Endothelial cell (in vitro differentiated cells): ENCODE measurements around the gene OTOGL. TPM values are rescaled to one million over a fixed set of nuclear protein-coding genes. Genes with fewer than 3 reads are reported as not detected.

ENCODE experiments used
- DNase-seq: peaks from one replicate; pipeline ENCODE4 v3.0.0; 2021; ENCODE audit warnings: low spot score
- H3K27ac Mint-ChIP-seq: one replicate; pipeline ENCODE4 v1.8.0; 2021; ENCODE audit warnings: mixed read lengths, inconsistent platforms; ENCODE audit not compliant: unreplicated experiment
- H3K27me3 Mint-ChIP-seq: one replicate; pipeline ENCODE4 v1.8.0; 2021; ENCODE audit warnings: mild to moderate bottlenecking, moderate library complexity, mixed read lengths, inconsistent platforms; ENCODE audit not compliant: unreplicated experiment
- H3K36me3 Mint-ChIP-seq: one replicate; pipeline ENCODE4 v1.8.0; 2021; ENCODE audit warnings: mild to moderate bottlenecking, low read depth, mixed read lengths, inconsistent platforms; ENCODE audit not compliant: unreplicated experiment
- H3K4me1 Mint-ChIP-seq: one replicate; pipeline ENCODE4 v1.8.0; 2021; ENCODE audit warnings: mild to moderate bottlenecking, mixed read lengths, inconsistent platforms; ENCODE audit not compliant: unreplicated experiment
- H3K4me3 Mint-ChIP-seq: one replicate; pipeline ENCODE4 v1.8.0; 2021; ENCODE audit warnings: mild to moderate bottlenecking, mixed read lengths, inconsistent platforms; ENCODE audit not compliant: unreplicated experiment
- H3K9me3 Mint-ChIP-seq: one replicate; pipeline ENCODE4 v1.8.0; 2021; ENCODE audit warnings: mixed read lengths, inconsistent platforms; ENCODE audit not compliant: unreplicated experiment
- CTCF ChIP-seq: fragments of 200-600 bp; sonication (generic); IDR thresholded peaks from one replicate; pipeline ENCODE4 v1.5.0; 2021; ENCODE audit warnings: antibody characterized with exemption; ENCODE audit not compliant: unreplicated experiment
- total RNA-seq: library from RNA; stranded (reverse); fragmentation: NEBNext Ultra II Directional; extraction: Animal tissue kit (Norgen Biotek cat#: 25700); gene quantifications from one replicate; pipeline ENCODE4 v1.2.1, GENCODE V29; 2021; ENCODE audit not compliant: unreplicated experiment

OTOGL gene
- total RNA-seq, 1 donor from 2014 or later = 0.31 TPM

GRCh38 chr12:80257920-80258319 lies 158.6 kb downstream of the OTOGL start:
- Mint-ChIP-seq H3K36me3 (no peaks in the 10 kb centered on the region), H3K27me3 (no peaks in the 10 kb centered on the region), H3K4me1 (no peaks in the 10 kb centered on the region), H3K4me3 (no peak overlapping the region), H3K9me3 (no peaks in the 10 kb centered on the region), H3K27ac (no peak overlapping the region)
- TF ChIP-seq CTCF = no peak
- DNase-seq = no peak

- H3K4me3 Mint-ChIP-seq = no peak overlapping the region
- H3K9me3 Mint-ChIP-seq = no peaks in the 10 kb centered on the region
- H3K4me1 Mint-ChIP-seq = no peaks in the 10 kb centered on the region
- H3K27ac Mint-ChIP-seq = no peak overlapping the region
- H3K27me3 Mint-ChIP-seq = no peaks in the 10 kb centered on the region
- no peak for TF ChIP-seq CTCF
- H3K36me3 Mint-ChIP-seq = no peaks in the 10 kb centered on the region
- DNase-seq = no peak
These were observed 160.9 kb downstream of the OTOGL start for GRCh38 chr12:80260269-80260668.

GRCh38 chr12:80261403-80261802 lies 162.1 kb downstream of the OTOGL start:
- no peaks in the 10 kb centered on the region for H3K27me3 Mint-ChIP-seq

GRCh38 chr12:80262346-80262745 lies 163.0 kb downstream of the OTOGL start:
- DNase-seq = no peak
- Mint-ChIP-seq H3K4me3 (no peak overlapping the region), H3K27me3 (no peaks in the 10 kb centered on the region), H3K4me1 (no peaks in the 10 kb centered on the region), H3K27ac (no peak overlapping the region), H3K9me3 (no peaks in the 10 kb centered on the region), H3K36me3 (no peaks in the 10 kb centered on the region)
- TF ChIP-seq CTCF = no peak

More at GRCh38 chr12:80261403-80261802, 162.1 kb downstream of the OTOGL start:
- H3K4me1 Mint-ChIP-seq = no peaks in the 10 kb centered on the region
- DNase-seq = no peak
- H3K36me3 Mint-ChIP-seq = no peaks in the 10 kb centered on the region
- no peak overlapping the region for H3K4me3 Mint-ChIP-seq
- H3K27ac Mint-ChIP-seq = no peak overlapping the region
- no peak for TF ChIP-seq CTCF
- no peaks in the 10 kb centered on the region for H3K9me3 Mint-ChIP-seq

GRCh38 chr12:80262771-80263170 lies 163.4 kb downstream of the OTOGL start:
- no peak for DNase-seq
- Mint-ChIP-seq H3K36me3 (no peaks in the 10 kb centered on the region), H3K27me3 (no peaks in the 10 kb centered on the region), H3K9me3 (no peaks in the 10 kb centered on the region), H3K4me3 (no peak overlapping the region), H3K4me1 (no peaks in the 10 kb centered on the region), H3K27ac (no peak overlapping the region)
- TF ChIP-seq CTCF = no peak
